ENCODE data around the gene PANK4.

The PANK4 gene

DNA sequence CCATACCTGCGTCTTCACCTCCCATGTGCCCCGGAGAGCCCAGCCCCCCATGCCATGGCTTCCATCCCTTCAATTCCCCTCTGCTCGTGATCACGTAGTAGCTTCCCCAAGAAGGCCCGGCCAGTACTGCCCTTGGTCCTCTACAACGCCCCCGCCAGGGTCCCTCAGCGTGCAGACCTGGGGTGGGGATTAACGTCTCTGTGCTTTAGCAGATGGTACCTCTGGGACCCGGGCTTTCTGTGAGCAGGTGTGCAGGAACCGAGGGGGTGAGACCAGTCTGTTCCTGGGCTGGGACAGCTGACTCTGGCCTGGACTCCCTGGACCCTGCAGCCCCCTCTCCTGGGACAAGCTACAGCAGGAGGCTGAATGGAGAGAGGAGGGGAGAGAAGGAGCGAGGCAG lies 49.1 kb downstream of the PANK4 start:
- H3K4me3 ChIP-seq (ENCODE audit: low read length): no peak overlapping the region
- DNase-seq (ENCODE audit: low read depth): no peak
- TF ChIP-seq, protein P1, sequence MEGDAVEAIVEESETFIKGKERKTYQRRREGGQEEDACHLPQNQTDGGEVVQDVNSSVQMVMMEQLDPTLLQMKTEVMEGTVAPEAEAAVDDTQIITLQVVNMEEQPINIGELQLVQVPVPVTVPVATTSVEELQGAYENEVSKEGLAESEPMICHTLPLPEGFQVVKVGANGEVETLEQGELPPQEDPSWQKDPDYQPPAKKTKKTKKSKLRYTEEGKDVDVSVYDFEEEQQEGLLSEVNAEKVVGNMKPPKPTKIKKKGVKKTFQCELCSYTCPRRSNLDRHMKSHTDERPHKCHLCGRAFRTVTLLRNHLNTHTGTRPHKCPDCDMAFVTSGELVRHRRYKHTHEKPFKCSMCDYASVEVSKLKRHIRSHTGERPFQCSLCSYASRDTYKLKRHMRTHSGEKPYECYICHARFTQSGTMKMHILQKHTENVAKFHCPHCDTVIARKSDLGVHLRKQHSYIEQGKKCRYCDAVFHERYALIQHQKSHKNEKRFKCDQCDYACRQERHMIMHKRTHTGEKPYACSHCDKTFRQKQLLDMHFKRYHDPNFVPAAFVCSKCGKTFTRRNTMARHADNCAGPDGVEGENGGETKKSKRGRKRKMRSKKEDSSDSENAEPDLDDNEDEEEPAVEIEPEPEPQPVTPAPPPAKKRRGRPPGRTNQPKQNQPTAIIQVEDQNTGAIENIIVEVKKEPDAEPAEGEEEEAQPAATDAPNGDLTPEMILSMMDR (conservative IDR thresholded peaks at IDR 0.05; ENCODE audit: low read depth, low read length): no peak

GRCh38 chr1:2476061-2476999 lies 50.1 kb downstream of the PANK4 start, which contains the start of gene PLCH2:
PLCH2 (plus strand) TSS chr1:2476289; CDS start chr1:2476589, 300 bp downstream.
- H3K4me3 ChIP-seq (ENCODE audit: low read length): no peak within 1 kb of the TSS
- no peak for DNase-seq (ENCODE audit: low read depth)
- TF ChIP-seq, protein P1 (conservative IDR thresholded peaks at IDR 0.05; ENCODE audit: low read depth, low read length): no peak

GRCh38 chr1:2475571-2475970 lies 50.8 kb downstream of the PANK4 start:
- no peak for DNase-seq (ENCODE audit: low read depth)
- TF ChIP-seq, protein P1 (conservative IDR thresholded peaks at IDR 0.05; ENCODE audit: low read depth, low read length): no peak
- H3K4me3 ChIP-seq (ENCODE audit: low read length): no peak overlapping the region

DNA sequence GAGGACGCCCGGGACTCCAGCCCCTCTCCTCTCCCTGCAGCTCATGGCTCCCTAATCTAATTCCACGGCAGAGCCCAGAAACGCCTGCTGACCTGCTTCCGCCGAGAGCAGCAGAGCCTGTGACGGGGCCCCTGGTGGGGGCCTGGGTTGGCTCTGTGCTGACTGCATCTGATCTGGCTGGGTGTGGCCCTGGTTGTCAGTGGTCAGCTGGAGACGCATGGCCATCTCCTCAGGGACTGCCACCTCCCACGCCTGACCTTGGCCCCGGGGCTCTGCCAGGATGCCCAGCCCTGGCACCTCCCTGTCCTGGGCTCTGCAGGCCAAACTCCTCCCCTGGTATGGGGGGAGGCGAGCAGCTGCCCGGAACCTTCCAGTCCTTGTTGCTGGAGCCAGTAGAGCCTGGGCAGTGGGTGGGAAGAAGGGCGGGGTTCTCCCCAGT lies 51.4 kb downstream of the PANK4 start:
- TF ChIP-seq, protein P1 (conservative IDR thresholded peaks at IDR 0.05; ENCODE audit: low read depth, low read length): no peak
- H3K4me3 ChIP-seq (ENCODE audit: low read length): no peak overlapping the region
- DNase-seq (ENCODE audit: low read depth): no peak

DNA sequence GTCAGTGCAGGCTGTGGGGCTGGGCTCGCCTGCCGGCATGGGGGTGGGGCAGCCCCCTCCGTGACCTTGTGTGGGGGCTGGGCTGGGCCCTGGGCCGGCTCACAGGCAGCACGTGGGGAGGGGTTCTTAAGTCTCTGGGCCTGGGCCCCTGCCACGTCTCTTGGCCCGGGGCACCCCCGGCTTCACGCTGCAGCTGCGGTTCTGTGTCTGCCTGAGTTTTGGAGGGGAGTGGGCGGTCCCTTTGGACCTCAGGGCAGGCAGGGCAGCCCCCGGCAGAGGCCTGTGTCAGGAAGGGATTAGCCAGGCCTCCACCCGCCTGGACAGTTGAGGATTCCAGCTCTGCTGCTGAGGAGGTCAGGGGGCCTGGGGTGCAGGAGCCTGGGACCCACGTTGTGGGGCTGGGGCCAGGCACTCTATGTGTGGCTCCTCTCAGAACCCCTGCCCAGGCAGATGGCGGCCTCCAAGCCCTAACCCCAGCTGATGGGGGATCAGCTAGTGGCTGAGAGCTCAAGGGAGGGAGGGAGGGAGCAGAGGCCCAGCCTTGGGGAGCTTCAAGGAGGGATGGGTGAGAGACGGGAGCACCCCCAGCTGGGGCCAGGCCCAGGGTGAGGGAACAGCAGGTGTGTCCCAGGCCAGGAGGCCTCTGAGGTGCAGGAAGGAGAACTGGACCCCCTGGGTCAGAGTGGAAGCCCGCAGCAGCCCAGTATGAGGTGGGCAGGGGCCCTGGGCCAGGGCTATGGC lies 52.1 kb downstream of the PANK4 start:
- TF ChIP-seq, protein P1 (conservative IDR thresholded peaks at IDR 0.05; ENCODE audit: low read depth, low read length): no peak
- no peak overlapping the region for H3K4me3 ChIP-seq (ENCODE audit: low read length)
- no peak for DNase-seq (ENCODE audit: low read depth)

DNA sequence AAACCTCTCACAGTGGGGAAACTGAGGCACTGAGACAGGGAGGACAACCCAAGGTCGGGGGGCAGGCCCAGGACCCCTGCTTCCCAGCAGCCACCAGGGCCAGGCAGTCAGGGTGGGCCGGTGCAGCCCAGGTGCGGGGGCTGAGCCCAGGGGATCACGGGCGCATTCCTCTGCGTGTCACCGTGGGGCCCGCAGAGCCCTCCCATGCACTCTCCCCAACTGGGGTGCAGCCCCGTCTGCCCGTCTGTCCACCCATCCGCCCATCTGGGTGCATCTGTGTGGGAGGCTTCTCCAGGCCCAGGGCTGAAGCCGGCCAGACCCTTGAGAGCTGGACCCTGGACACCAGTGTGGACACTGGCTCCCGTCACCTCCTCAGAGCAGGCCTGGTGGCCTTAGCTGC lies 53.2 kb downstream of the PANK4 start:
- no peak for DNase-seq (ENCODE audit: low read depth)
- H3K4me3 ChIP-seq (ENCODE audit: low read length): no peak overlapping the region
- TF ChIP-seq, protein P1 (conservative IDR thresholded peaks at IDR 0.05; ENCODE audit: low read depth, low read length): no peak

Measured in retinal pigment epithelial cell (primary cell).